K562 (cell line): Measurements from ENCODE around the gene CBFA2T3. TPM values are rescaled to one million over a fixed set of nuclear protein-coding genes. Genes with fewer than 3 reads are reported as not detected.

Source experiments
- ATAC-seq: fragments of 200-7000 bp; cut with Tn5 transposase; 3 replicates; pipeline ENCODE4 v1.9.1; 2020; ENCODE audit warnings: moderate library complexity
- BruUV-seq: library from RNA; stranded (reverse); fragments of 400-500 nt; replicated peaks from 2 replicates; lab custom pipeline; 2021; lab: Mats Ljungman, UMichigan
- CTCF ChIA-PET: fragments of 300-600 bp; formaldehyde crosslinking; extraction: SDS; loops from one replicate; lab custom pipeline; 2021; ENCODE audit warnings: low intra/inter-chr PET ratio; lab: Yijun Ruan, JAX
- POLR2A ChIA-PET: fragments of 300-600, 350-650 bp; sonication (Branson Sonifier 250); formaldehyde crosslinking; extraction: SDS; loops from one replicate; lab custom pipeline; 2021; ENCODE audit warnings: antibody characterized with exemption, inconsistent platforms; lab: Yijun Ruan, JAX
- DNase-seq, 4 experiments: peaks; one replicate each; pipeline versions ENCODE4 v3.0.0 to v3.0.0-alpha.2; 2011 to 2018; ENCODE audit warnings: low spot score in 3 of 4, mixed read lengths in 3 of 4; ENCODE audit errors: extremely low read depth in 1 of 4
- FAIRE-seq: peaks from 2 replicates; lab custom pipeline; 2011; peaks lifted over from hg19 to GRCh38; lab: Jason Lieb, UNC
- H2AFZ ChIP-seq: 2 replicates; pipeline ENCODE4 v1.6.0; 2011; ENCODE audit warnings: low read depth, low read length, control low read depth, inconsistent platforms
- H3K27ac ChIP-seq: fragments of 200-600 bp; 3 replicates; pipeline ENCODE4 v1.8.0; 2011; ENCODE audit warnings: low read depth, mild to moderate bottlenecking, control low read depth, inconsistent platforms, low read length, moderate library complexity, mixed read lengths; ENCODE audit errors: extremely low read depth
- H3K27me3 ChIP-seq, 2 experiments: fragments of 300-600 bp in 1 of 2; 2 replicates in 1 of 2; 3 replicates in 1 of 2; pipeline versions ENCODE4 v1.6.0 to v1.8.0; 2011; ENCODE audit warnings: inconsistent platforms in 2 of 2, low read length in 2 of 2, mild to moderate bottlenecking in 1 of 2, mixed read lengths in 1 of 2, moderate library complexity in 1 of 2; ENCODE audit not compliant: control insufficient read depth in 2 of 2, insufficient read depth in 2 of 2
- H3K36me3 ChIP-seq: fragments of 300-600 bp; 3 replicates; pipeline ENCODE4 v1.8.0; 2011; ENCODE audit warnings: mild to moderate bottlenecking, low read length, inconsistent platforms; ENCODE audit not compliant: control insufficient read depth, insufficient read depth
- H3K4me1 ChIP-seq, 2 experiments: fragments of 200-600 bp in 1 of 2; replicated peaks in 1 of 2; 2 replicates in 1 of 2; 3 replicates in 1 of 2; pipeline versions ENCODE4 v1.5.1 to v1.8.0; 2011; ENCODE audit warnings: inconsistent platforms in 2 of 2, low read length in 2 of 2, mild to moderate bottlenecking in 1 of 2, mixed read lengths in 1 of 2, moderate library complexity in 1 of 2; ENCODE audit not compliant: control insufficient read depth in 2 of 2, insufficient read depth in 2 of 2
- H3K4me2 ChIP-seq: 2 replicates; pipeline ENCODE4 v1.6.1; 2011; ENCODE audit warnings: low read length, control low read depth, inconsistent platforms, mixed read lengths; ENCODE audit not compliant: insufficient read depth
- H3K4me3 ChIP-seq: fragments of 200-600 bp; sonication (generic), shearing (Covaris generic); 2 replicates; pipeline ENCODE4 v1.5.1; 2016; ENCODE audit warnings: control low read depth, inconsistent platforms
- H3K79me2 ChIP-seq: fragments of 200-600 bp; 3 replicates; pipeline ENCODE4 v1.8.0; 2011; ENCODE audit warnings: low read length, inconsistent platforms; ENCODE audit not compliant: control insufficient read depth, insufficient read depth
- H3K9ac ChIP-seq, 2 experiments: 2 replicates each; pipeline versions ENCODE4 v1.6.0 to v1.6.1; 2011; ENCODE audit warnings: low read depth in 2 of 2, low read length in 2 of 2, control low read depth in 1 of 2, inconsistent platforms in 1 of 2, mild to moderate bottlenecking in 1 of 2, mixed read lengths in 1 of 2; ENCODE audit not compliant: insufficient read depth in 1 of 2
- H3K9me1 ChIP-seq: one replicate; pipeline ENCODE4 v1.6.0; 2011; ENCODE audit warnings: inconsistent platforms, mild to moderate bottlenecking, low read length, moderate library complexity; ENCODE audit not compliant: control insufficient read depth, insufficient read depth
- H3K9me3 ChIP-seq: replicated peaks from 2 replicates; pipeline ENCODE4 v1.5.1; 2011; ENCODE audit warnings: low read depth, low read length, inconsistent platforms; ENCODE audit not compliant: control insufficient read depth, insufficient read depth
- H4K20me1 ChIP-seq: replicated peaks from 2 replicates; pipeline ENCODE4 v1.6.1; 2011; ENCODE audit warnings: low read length, inconsistent platforms, mixed read lengths; ENCODE audit not compliant: control insufficient read depth, insufficient read depth
- BCOR ChIP-seq: fragments of 450-650 bp; IDR thresholded peaks from 2 replicates; pipeline ENCODE4 v1.6.1; 2016
- E2F6 ChIP-seq, 2 experiments: IDR thresholded peaks; 2 replicates each; pipeline ENCODE4 v1.6.1; 2011; ENCODE audit warnings: borderline replicate concordance in 1 of 2, control low read depth in 1 of 2, low read depth in 1 of 2, low read length in 1 of 2, mild to moderate bottlenecking in 1 of 2, mixed read lengths in 1 of 2, moderate library complexity in 1 of 2; ENCODE audit not compliant: insufficient read depth in 1 of 2, insufficient read length in 1 of 2, poor library complexity in 1 of 2, severe bottlenecking in 1 of 2; ENCODE audit errors: extremely low read depth in 1 of 2
- E4F1 ChIP-seq: fragments of 250-450 bp; sonication (Bioruptor Pico); IDR thresholded peaks from 2 replicates; pipeline ENCODE4 v1.5.0; 2021; ENCODE audit warnings: mild to moderate bottlenecking, borderline replicate concordance
- ERF ChIP-seq: fragments of 450-650 bp; formaldehyde crosslinking; IDR thresholded peaks from 2 replicates; pipeline ENCODE4 v1.4.0; 2020; ENCODE audit warnings: mild to moderate bottlenecking, mixed read lengths
- FOXJ3 ChIP-seq: sonication (generic); formaldehyde crosslinking; IDR thresholded peaks from 2 replicates; pipeline ENCODE4 v1.4.0; 2020; ENCODE audit warnings: mild to moderate bottlenecking, missing genetic modification reagents
- MNT ChIP-seq, 2 experiments: fragments of 450-650 bp; conservative IDR thresholded peaks; 2 replicates each; pipeline ENCODE4 v1.6.1; 2017; ENCODE audit warnings: mild to moderate bottlenecking in 2 of 2, moderate library complexity in 2 of 2
- MTF1 ChIP-seq: fragments of 250-450 bp; sonication (Bioruptor Pico); IDR thresholded peaks from 2 replicates; pipeline ENCODE4 v1.9.0; 2021; ENCODE audit warnings: moderate library complexity, mild to moderate bottlenecking, inconsistent platforms, borderline replicate concordance
- NFIX ChIP-seq: fragments of 250-450 bp; sonication (Bioruptor Pico); IDR thresholded peaks from 2 replicates; pipeline ENCODE4 v1.4.0; 2020; ENCODE audit warnings: low read depth, mild to moderate bottlenecking, moderate library complexity
- PCBP1 ChIP-seq: fragments of 200-400 bp; formaldehyde crosslinking; IDR thresholded peaks from 2 replicates; pipeline ENCODE4 v1.6.1; 2018; ENCODE audit warnings: mild to moderate bottlenecking, low read depth, low read length; ENCODE audit not compliant: poor library complexity, severe bottlenecking
- POLR2G ChIP-seq: fragments of 200-400 bp; formaldehyde crosslinking; IDR thresholded peaks from 2 replicates; pipeline ENCODE4 v1.6.1; 2017; ENCODE audit warnings: low read depth, mild to moderate bottlenecking, antibody characterized with exemption, low read length, moderate library complexity
- RBM39 ChIP-seq: fragments of 200-400 bp; formaldehyde crosslinking; optimal IDR thresholded peaks from 2 replicates; pipeline ENCODE3; 2018; ENCODE audit warnings: low read depth, low read length
- SLC30A9 ChIP-seq: fragments of 250-450 bp; sonication (Bioruptor Pico); IDR thresholded peaks from 2 replicates; pipeline ENCODE4 v1.8.0; 2022; ENCODE audit warnings: mild to moderate bottlenecking, moderate library complexity
- SRSF1 ChIP-seq: fragments of 200-400 bp; formaldehyde crosslinking; IDR thresholded peaks from 2 replicates; pipeline ENCODE4 v1.6.1; 2017; ENCODE audit warnings: mild to moderate bottlenecking, low read depth, low read length, moderate library complexity
- TRIM28 ChIP-seq: fragments of 450-650 bp; IDR thresholded peaks from 2 replicates; pipeline ENCODE4 v1.6.1; 2017
- ZNF740 ChIP-seq, 3 experiments: fragments of 200-800 bp in 1 of 3; sonication (Bioruptor generic) in 1 of 3; sonication (generic) in 1 of 3; formaldehyde crosslinking in 1 of 3; IDR thresholded peaks; 2 replicates each; pipeline versions ENCODE4 v1.6.1 to v1.8.0; 2016 to 2022; ENCODE audit warnings: mild to moderate bottlenecking in 2 of 3, missing compliant biosample characterization in 2 of 3, missing genetic modification characterization in 2 of 3, missing genetic modification reagents in 1 of 3
- WGBS: fragments of 100-300 bp; shearing (Covaris generic); methylation state at CpG from one replicate; pipeline ENCODE4 v1.1.6; 2016; ENCODE audit warnings: low coverage, mixed read lengths; ENCODE audit not compliant: insufficient coverage; ENCODE audit errors: missing lambda C conversion rate; 5-methylcytosine and 5-hydroxymethylcytosine counted together
- in situ Hi-C: fragments of 300-500 bp; cut with MboI; formaldehyde crosslinking; loops from 4 replicates; pipeline ENCODE4 v1.15.0; 2018; ENCODE audit warnings: inconsistent platforms, mixed read lengths
- intact Hi-C: fragments of 100-400 bp; cut with micrococcal nuclease; formaldehyde crosslinking; loops from 2 replicates; pipeline ENCODE4 v1.14.2; 2022
- polyA plus RNA-seq, 8 experiments: library from polyadenylated mRNA; depleted of rRNA in 4 of 8; stranded (reverse) in 5 of 8; unstranded in 3 of 8; fragments of >200 nt; fragmentation: Nextera tagmentation in 2 of 8; fragmentation: Illumina TruSeq in 1 of 8; extraction: Ambion mirVana in 2 of 8; extraction: Trizol in 1 of 8; gene quantifications; 2 replicates each; pipeline versions ENCODE4 v1.2.1 to v1.2.3, GENCODE V29; 2011 to 2014; ENCODE audit warnings: inconsistent platforms in 1 of 8, missing spikeins in 1 of 8
- total RNA-seq, 7 experiments: library from RNA; depleted of rRNA in 6 of 7; stranded (reverse); fragments of >200 nt in 6 of 7; fragmentation: Illumina TruSeq in 2 of 7; extraction: Trizol in 2 of 7; gene quantifications; 2 replicates each; pipeline versions ENCODE4 v1.2.1 to v1.2.3, GENCODE V29; 2011 to 2021; ENCODE audit warnings: low replicate concordance in 1 of 7

Gene CBFA2T3
- total and polyA plus RNA-seq, 9 of the 15 experiments (the other 6 are each of a cell fraction or from before 2014, with no cell fraction given) = 2.3 to 145 (median 6.7) TPM

- Histone ChIP-seq H3K4me2 (no peak overlapping the region), H2AFZ (no peak overlapping the region), H3K9me3 (no peaks in the 10 kb centered on the region), H3K9ac (no peak overlapping the region; a peak in 1 of 4 replicates), H3K9me1 (peaks cover 13% of the 10 kb centered on the region), H3K4me1 (peaks cover 8 to 84% of the 10 kb centered on the region in 2 experiments; a peak in 4 of 5 replicates), H3K27me3 (no peaks in the 10 kb centered on the region), H3K36me3 (peaks cover 76% of the 10 kb centered on the region; the same call in 2 of the 3 replicates), H3K27ac (no peak overlapping the region), H3K4me3 (no peak overlapping the region), H4K20me1 (peaks cover 54% of the 10 kb centered on the region), H3K79me2 (peaks cover 85% of the 10 kb centered on the region)
- no TSS peak for BruUV-seq
- FAIRE-seq = no peak
- no peak for DNase-seq
- CTCF ChIA-PET = no interaction called here
- 91% methylated on average over 7 of the region's 14 CpGs for WGBS
- in situ Hi-C loops = no loop called here
- no peak for ATAC-seq
- intact Hi-C loops = no loop called here
- POLR2A ChIA-PET = no interaction called here
- TF ChIP-seq SLC30A9 (CRISPR knock-in tag) (no peak), E2F6 (IDR thresholded peaks at IDR 0.05; ENCODE audit: borderline replicate concordance in 1 of 2, extremely low read depth in 1 of 2, insufficient read depth in 1 of 2, insufficient read length in 1 of 2, low read depth in 1 of 2, low read length in 1 of 2, poor library complexity in 1 of 2, severe bottlenecking in 1 of 2) (no peak), SRSF1 (no peak), RBM39 (no peak), FOXJ3 (CRISPR knock-in tag) (no peak), BCOR (no peak), TRIM28 (no peak), ZNF740 (CRISPR knock-in tag; IDR thresholded peaks at IDR 0.05) (0 out of 2 replicates have a peak, but pooled peaks have one; percentile 17), ZNF740 (tag; IDR thresholded peaks at IDR 0.05) (no peak), E4F1 (CRISPR knock-in tag) (no peak), MTF1 (no peak), PCBP1 (no peak), POLR2G (peak; percentile 47), MNT (conservative IDR thresholded peaks at IDR 0.05) (no peak), ERF (CRISPR knock-in tag) (no peak), NFIX (CRISPR knock-in tag) (no peak)
These were observed 73.7 kb downstream of the CBFA2T3 start for GRCh38 chr16:88903267-88903666.
